Measurements from ENCODE around the gene EDN2. TPM values are rescaled to one million over a fixed set of nuclear protein-coding genes. Genes with fewer than 3 reads are reported as not detected.
A peak's percentile ranks its signal among the peaks of the same experiment; 100 is the strongest.

Gene EDN2
- total and polyA plus RNA-seq, 2 experiments from 2014 or later: not detected

DNA sequence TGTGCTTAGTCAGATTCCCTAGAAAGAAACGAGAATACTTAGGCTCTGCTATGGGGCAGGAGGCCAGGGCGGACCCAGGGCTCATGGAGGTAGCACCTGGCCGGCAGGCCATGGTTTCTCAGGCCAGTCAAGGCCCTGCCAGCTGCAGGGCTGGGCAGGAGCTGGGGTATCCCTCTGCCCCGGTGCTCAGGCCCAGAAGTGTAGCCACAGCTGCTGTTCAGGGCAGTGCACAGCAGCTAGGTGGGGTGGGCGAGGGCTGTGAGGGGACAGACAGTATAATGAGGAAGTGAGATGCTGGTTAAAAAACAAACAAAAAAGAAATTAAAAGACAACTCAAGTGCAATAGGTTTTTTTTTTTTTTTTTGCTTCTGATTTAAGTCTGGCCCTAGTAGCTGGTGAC is 34.0 kb upstream of the EDN2 start:
- H3K79me2 ChIP-seq (ENCODE audit: insufficient read depth): no peaks in the 10 kb centered on the region
- no peak for DNase-seq
- no peak overlapping the region for H3K9ac ChIP-seq
- H3F3A ChIP-seq (ENCODE audit: insufficient read depth): no peaks in the 10 kb centered on the region
- in situ Hi-C loops (cut with MboI): no loop called here
- no peak overlapping the region for H3K4me3 ChIP-seq
- H3K27ac ChIP-seq: no peak overlapping the region
- no peak for TF ChIP-seq EZH2phosphoT487 (IDR thresholded peaks at IDR 0.05; ENCODE audit: insufficient read depth, low read depth)
- no peak for TF ChIP-seq EZH2 (IDR thresholded peaks at IDR 0.05; ENCODE audit: insufficient read depth, poor library complexity, severe bottlenecking)
- no peaks in the 10 kb centered on the region for H3K9me3 ChIP-seq (ENCODE audit: low read depth)
- no peaks in the 10 kb centered on the region for H3K36me3 ChIP-seq (ENCODE audit: low read depth)
- no peak overlapping the region for H3K4me2 ChIP-seq (ENCODE audit: unreplicated experiment)
- H3K4me1 ChIP-seq (ENCODE audit: insufficient read depth): no peaks in the 10 kb centered on the region
- no peaks in the 10 kb centered on the region for H4K20me1 ChIP-seq (ENCODE audit: insufficient read depth)
- H3K27me3 ChIP-seq (replicated peaks; ENCODE audit: insufficient read depth): no peaks in the 10 kb centered on the region
- no peak overlapping the region for H2AFZ ChIP-seq
- no peaks in the 10 kb centered on the region for H3K9me2 ChIP-seq (ENCODE audit: insufficient read depth)
- 91 to 94% methylated on average over 5 of the region's 5 CpGs for WGBS, 2 experiments (ENCODE audit: low coverage in 1 of 2, low lambda C conversion rate in 2 of 2, missing lambda C conversion rate in 2 of 2)

DNA sequence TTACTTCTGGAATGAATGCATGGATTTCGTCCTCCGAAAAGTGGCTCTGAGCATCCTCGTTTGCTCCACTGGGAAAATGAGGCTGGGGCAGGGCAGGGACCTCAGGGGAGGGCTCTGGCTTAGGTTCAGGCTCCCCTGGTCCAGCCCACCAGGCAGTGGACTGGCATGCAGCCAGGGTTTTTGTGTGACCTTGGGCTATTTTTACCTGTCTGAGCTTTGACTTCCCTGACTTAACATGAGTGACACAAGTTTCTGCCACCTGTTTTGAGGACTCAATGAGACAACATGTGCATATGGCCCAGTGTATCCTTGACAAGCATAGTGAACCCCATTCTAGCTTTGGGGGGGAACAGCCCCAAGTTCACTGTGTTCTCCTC is 32.6 kb upstream of the EDN2 start:
- Histone ChIP-seq H3K9me2 (ENCODE audit: insufficient read depth) (no peaks in the 10 kb centered on the region), H3K4me1 (ENCODE audit: insufficient read depth) (no peaks in the 10 kb centered on the region), H2AFZ (no peak overlapping the region), H3K27me3 (replicated peaks; ENCODE audit: insufficient read depth) (no peaks in the 10 kb centered on the region), H4K20me1 (ENCODE audit: insufficient read depth) (no peaks in the 10 kb centered on the region), H3K4me3 (no peak overlapping the region), H3K79me2 (ENCODE audit: insufficient read depth) (no peaks in the 10 kb centered on the region), H3K9ac (no peak overlapping the region), H3K36me3 (ENCODE audit: low read depth) (no peaks in the 10 kb centered on the region), H3K27ac (no peak overlapping the region), H3F3A (ENCODE audit: insufficient read depth) (no peaks in the 10 kb centered on the region), H3K9me3 (ENCODE audit: low read depth) (no peaks in the 10 kb centered on the region), H3K4me2 (ENCODE audit: unreplicated experiment) (no peak overlapping the region)
- in situ Hi-C loops (cut with MboI): no loop called here
- WGBS, 2 experiments (ENCODE audit: low coverage in 1 of 2, low lambda C conversion rate in 2 of 2, missing lambda C conversion rate in 2 of 2): 74 to 79% methylated on average over 3 of the region's 3 CpGs
- TF ChIP-seq EZH2phosphoT487 (IDR thresholded peaks at IDR 0.05; ENCODE audit: insufficient read depth, low read depth) (no peak), EZH2 (IDR thresholded peaks at IDR 0.05; ENCODE audit: insufficient read depth, poor library complexity, severe bottlenecking) (no peak)
- no peak for DNase-seq

DNA sequence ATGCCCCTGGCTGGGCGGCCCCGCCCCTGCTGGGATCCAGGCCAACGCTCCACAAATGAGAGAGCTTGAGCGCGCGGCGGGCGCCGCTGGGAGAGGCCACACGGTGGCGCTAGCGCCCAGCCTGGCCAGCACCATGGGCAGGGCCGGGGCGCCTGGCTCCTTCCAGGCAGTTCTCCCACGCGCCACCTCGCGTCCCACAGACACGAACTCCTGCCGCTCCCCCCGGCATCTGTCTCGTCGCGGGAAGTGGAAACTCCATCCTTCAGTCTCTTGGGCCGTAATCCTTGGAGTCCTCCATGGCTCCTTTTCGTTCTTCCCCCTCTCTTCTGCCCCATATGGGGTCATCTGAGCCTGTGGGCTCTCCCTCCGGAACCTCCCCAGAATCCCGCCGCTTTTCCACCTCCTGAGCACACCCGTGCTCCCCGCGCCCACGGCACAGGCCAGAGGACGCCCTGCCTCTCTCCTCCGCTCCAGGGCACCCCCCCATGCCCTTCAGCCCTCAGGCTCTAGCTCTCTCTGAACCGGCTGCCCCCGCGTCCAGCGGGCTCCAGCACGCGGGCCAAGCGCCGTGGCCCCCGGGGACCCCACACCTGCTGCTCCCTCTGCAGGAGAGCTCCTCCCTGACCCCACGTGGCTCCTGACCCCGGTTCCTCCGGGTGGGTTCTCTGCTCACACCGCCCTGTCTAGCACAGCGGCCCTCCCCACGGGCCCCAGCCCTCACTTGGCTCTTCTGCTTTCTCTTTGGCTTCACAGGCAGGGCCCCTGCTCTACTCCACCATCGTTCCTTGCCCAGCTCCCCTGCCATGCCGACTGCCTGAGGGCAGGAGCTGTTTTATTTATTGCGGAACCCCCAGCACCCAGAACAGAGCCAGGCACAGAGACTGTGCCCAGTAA is 31.9 kb upstream of the EDN2 start:
- Histone ChIP-seq H4K20me1 (ENCODE audit: insufficient read depth) (no peaks in the 10 kb centered on the region), H3K4me2 (ENCODE audit: unreplicated experiment) (peak overlapping the region; percentile 92), H3K9me2 (ENCODE audit: insufficient read depth) (no peaks in the 10 kb centered on the region), H3K79me2 (ENCODE audit: insufficient read depth) (no peaks in the 10 kb centered on the region), H2AFZ (peak overlapping the region; percentile 75), H3K4me3 (peak overlapping the region; percentile 70), H3F3A (ENCODE audit: insufficient read depth) (no peaks in the 10 kb centered on the region), H3K9ac (peak overlapping the region; percentile 41; the same call in 1 of the 2 replicates), H3K27me3 (replicated peaks; ENCODE audit: insufficient read depth) (no peaks in the 10 kb centered on the region), H3K27ac (no peak overlapping the region), H3K4me1 (ENCODE audit: insufficient read depth) (no peaks in the 10 kb centered on the region), H3K9me3 (ENCODE audit: low read depth) (no peaks in the 10 kb centered on the region), H3K36me3 (ENCODE audit: low read depth) (no peaks in the 10 kb centered on the region)
- TF ChIP-seq EZH2 (IDR thresholded peaks at IDR 0.05; ENCODE audit: insufficient read depth, poor library complexity, severe bottlenecking) (no peak), EZH2phosphoT487 (IDR thresholded peaks at IDR 0.05; ENCODE audit: insufficient read depth, low read depth) (no peak)
- in situ Hi-C loops (cut with MboI): no loop called here
- 7 to 16% methylated on average over 30 to 52 of the region's 53 CpGs for WGBS, 2 experiments (ENCODE audit: low coverage in 1 of 2, low lambda C conversion rate in 2 of 2, missing lambda C conversion rate in 2 of 2)
- peak; percentile 89 for DNase-seq

DNA sequence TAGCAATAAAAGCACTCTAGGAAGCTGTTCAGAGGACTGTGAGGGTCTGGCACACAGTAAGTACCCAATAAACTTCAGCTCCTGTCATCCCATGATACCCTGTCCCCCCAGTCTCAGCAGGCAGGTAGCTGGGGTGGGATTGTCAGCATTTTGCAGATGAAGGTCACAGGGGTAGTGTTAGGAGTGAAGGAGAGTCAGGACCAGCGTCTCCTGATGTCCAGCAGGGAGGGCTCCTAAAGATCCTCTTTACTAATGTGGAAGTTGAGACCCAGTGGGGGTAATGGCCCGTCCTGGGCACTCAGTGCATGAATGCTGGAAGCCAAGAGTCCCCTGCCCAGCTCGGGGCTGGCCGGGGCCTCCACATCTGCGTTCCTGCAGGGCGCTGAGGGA is 31.3 kb upstream of the EDN2 start:
- in situ Hi-C loops (cut with MboI): no loop called here
- Histone ChIP-seq H3K79me2 (ENCODE audit: insufficient read depth) (no peaks in the 10 kb centered on the region), H3K9me3 (ENCODE audit: low read depth) (no peaks in the 10 kb centered on the region), H2AFZ (no peak overlapping the region), H3F3A (ENCODE audit: insufficient read depth) (no peaks in the 10 kb centered on the region), H3K27me3 (replicated peaks; ENCODE audit: insufficient read depth) (no peaks in the 10 kb centered on the region), H3K4me1 (ENCODE audit: insufficient read depth) (no peaks in the 10 kb centered on the region), H3K27ac (no peak overlapping the region), H4K20me1 (ENCODE audit: insufficient read depth) (no peaks in the 10 kb centered on the region), H3K4me3 (peak overlapping the region; percentile 70; the same call in 1 of the 2 replicates), H3K9me2 (ENCODE audit: insufficient read depth) (no peaks in the 10 kb centered on the region), H3K9ac (no peak overlapping the region), H3K4me2 (ENCODE audit: unreplicated experiment) (peak overlapping the region; percentile 92), H3K36me3 (ENCODE audit: low read depth) (no peaks in the 10 kb centered on the region)
- 13 to 19% methylated on average over 6 of the region's 6 CpGs for WGBS, 2 experiments (ENCODE audit: low coverage in 1 of 2, low lambda C conversion rate in 2 of 2, missing lambda C conversion rate in 2 of 2)
- DNase-seq: no peak
- TF ChIP-seq EZH2phosphoT487 (IDR thresholded peaks at IDR 0.05; ENCODE audit: insufficient read depth, low read depth): no peak
- no peak for TF ChIP-seq EZH2 (IDR thresholded peaks at IDR 0.05; ENCODE audit: insufficient read depth, poor library complexity, severe bottlenecking)
